Measurements from ENCODE around the gene PPP4R4.

GRCh38 chr14:94320243-94320642 is 146.1 kb downstream of the PPP4R4 start:
- TF ChIP-seq, protein P1, sequence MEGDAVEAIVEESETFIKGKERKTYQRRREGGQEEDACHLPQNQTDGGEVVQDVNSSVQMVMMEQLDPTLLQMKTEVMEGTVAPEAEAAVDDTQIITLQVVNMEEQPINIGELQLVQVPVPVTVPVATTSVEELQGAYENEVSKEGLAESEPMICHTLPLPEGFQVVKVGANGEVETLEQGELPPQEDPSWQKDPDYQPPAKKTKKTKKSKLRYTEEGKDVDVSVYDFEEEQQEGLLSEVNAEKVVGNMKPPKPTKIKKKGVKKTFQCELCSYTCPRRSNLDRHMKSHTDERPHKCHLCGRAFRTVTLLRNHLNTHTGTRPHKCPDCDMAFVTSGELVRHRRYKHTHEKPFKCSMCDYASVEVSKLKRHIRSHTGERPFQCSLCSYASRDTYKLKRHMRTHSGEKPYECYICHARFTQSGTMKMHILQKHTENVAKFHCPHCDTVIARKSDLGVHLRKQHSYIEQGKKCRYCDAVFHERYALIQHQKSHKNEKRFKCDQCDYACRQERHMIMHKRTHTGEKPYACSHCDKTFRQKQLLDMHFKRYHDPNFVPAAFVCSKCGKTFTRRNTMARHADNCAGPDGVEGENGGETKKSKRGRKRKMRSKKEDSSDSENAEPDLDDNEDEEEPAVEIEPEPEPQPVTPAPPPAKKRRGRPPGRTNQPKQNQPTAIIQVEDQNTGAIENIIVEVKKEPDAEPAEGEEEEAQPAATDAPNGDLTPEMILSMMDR (conservative IDR thresholded peaks at IDR 0.05; ENCODE audit: low read depth, low read length) = no peak
- no peak for TF ChIP-seq EZH2 (IDR thresholded peaks at IDR 0.05; ENCODE audit: borderline replicate concordance, low read depth, low read length, poor library complexity, severe bottlenecking)
